Measurements from ENCODE around the gene SSH3.

DNA sequence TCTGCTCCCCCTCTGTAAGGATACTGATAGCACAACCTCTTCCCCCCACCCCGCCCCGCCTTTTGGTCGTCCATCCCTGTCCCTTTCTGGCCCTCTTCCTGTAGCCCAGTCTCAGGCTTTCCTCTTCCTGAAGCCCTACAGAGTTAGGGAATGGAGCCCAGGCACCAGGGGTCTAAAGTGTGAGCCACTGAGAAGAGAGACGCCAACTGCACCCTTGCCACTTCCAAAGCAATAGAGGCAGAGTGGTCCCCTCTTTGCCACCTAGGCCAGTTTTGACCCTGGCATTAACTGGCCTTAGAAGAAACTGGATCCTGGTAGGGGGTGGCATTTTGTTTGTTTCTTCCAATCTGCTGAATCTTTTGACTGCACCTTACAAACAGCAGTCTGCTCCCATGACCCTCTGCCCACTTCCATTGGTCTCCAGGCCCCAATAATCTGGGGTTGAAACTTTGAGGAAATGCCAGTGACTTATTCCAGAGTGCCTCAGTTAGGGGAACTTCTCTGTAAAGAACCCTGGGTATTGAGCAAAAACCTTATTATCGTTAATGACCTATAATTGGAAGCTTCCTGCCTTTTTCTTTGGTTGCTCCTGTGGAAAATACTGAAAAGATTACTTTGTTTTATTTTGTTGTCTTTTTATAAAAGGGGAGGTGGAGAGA is 46.7 kb upstream of the SSH3 start:
- TF ChIP-seq TCF4 (CRISPR knock-in tag; IDR thresholded peaks at IDR 0.05; ENCODE audit: borderline replicate concordance), result no peak
- TF ChIP-seq, protein P1, sequence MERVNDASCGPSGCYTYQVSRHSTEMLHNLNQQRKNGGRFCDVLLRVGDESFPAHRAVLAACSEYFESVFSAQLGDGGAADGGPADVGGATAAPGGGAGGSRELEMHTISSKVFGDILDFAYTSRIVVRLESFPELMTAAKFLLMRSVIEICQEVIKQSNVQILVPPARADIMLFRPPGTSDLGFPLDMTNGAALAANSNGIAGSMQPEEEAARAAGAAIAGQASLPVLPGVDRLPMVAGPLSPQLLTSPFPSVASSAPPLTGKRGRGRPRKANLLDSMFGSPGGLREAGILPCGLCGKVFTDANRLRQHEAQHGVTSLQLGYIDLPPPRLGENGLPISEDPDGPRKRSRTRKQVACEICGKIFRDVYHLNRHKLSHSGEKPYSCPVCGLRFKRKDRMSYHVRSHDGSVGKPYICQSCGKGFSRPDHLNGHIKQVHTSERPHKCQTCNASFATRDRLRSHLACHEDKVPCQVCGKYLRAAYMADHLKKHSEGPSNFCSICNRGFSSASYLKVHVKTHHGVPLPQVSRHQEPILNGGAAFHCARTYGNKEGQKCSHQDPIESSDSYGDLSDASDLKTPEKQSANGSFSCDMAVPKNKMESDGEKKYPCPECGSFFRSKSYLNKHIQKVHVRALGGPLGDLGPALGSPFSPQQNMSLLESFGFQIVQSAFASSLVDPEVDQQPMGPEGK (CRISPR knock-in tag; IDR thresholded peaks at IDR 0.05; ENCODE audit: borderline replicate concordance), result no peak
- no peak for TF ChIP-seq ZFP30 (CRISPR knock-in tag; IDR thresholded peaks at IDR 0.05)
- TF ChIP-seq ZFP3 (CRISPR knock-in tag; IDR thresholded peaks at IDR 0.05), result no peak
